Astrocyte (in vitro differentiated cells and primary cell): ENCODE data around the gene ACSM3. TPM values are rescaled to one million over a fixed set of nuclear protein-coding genes. Genes with fewer than 3 reads are reported as not detected.

Experiments used
- DNase-seq: peaks from one replicate; pipeline ENCODE4 v3.0.0-alpha.2; 2010; ENCODE audit warnings: low read depth
- FAIRE-seq: peaks from 2 replicates; lab custom pipeline; 2011; peaks lifted over from hg19 to GRCh38; lab: Jason Lieb, UNC
- H2AFZ ChIP-seq: 2 replicates; pipeline ENCODE4 v1.6.0; 2012; ENCODE audit warnings: low read depth, low read length, inconsistent platforms
- H3K27ac ChIP-seq: 2 replicates; pipeline ENCODE4 v1.5.1; 2011; ENCODE audit warnings: low read depth, low read length, inconsistent platforms
- H3K27me3 ChIP-seq: 2 replicates; pipeline ENCODE4 v1.6.0; 2011; ENCODE audit warnings: low read length, inconsistent platforms; ENCODE audit not compliant: insufficient read depth
- H3K36me3 ChIP-seq: 2 replicates; pipeline ENCODE4 v1.5.1; 2011; ENCODE audit warnings: low read length, inconsistent platforms; ENCODE audit not compliant: insufficient read depth
- H3K4me1 ChIP-seq: 2 replicates; pipeline ENCODE4 v1.5.1; 2011; ENCODE audit warnings: low read length, inconsistent platforms; ENCODE audit not compliant: insufficient read depth
- H3K4me2 ChIP-seq: 2 replicates; pipeline ENCODE4 v1.6.0; 2012; ENCODE audit warnings: low read length, inconsistent platforms
- H3K4me3 ChIP-seq: 2 replicates; pipeline ENCODE4 v1.5.1; 2011; ENCODE audit warnings: low read depth, mild to moderate bottlenecking, low read length, inconsistent platforms; ENCODE audit not compliant: insufficient read depth
- H3K79me2 ChIP-seq: 2 replicates; pipeline ENCODE4 v1.6.0; 2012; ENCODE audit warnings: mild to moderate bottlenecking, low read length, inconsistent platforms; ENCODE audit not compliant: insufficient read depth
- H3K9ac ChIP-seq: 2 replicates; pipeline ENCODE4 v1.6.0; 2012; ENCODE audit warnings: mild to moderate bottlenecking, low read length, inconsistent platforms
- H3K9me3 ChIP-seq: 2 replicates; pipeline ENCODE4 v1.5.1; 2012; ENCODE audit warnings: low read depth, mild to moderate bottlenecking, low read length, inconsistent platforms; ENCODE audit not compliant: insufficient read depth
- H4K20me1 ChIP-seq: 2 replicates; pipeline ENCODE4 v1.6.0; 2012; ENCODE audit warnings: low read length, inconsistent platforms; ENCODE audit not compliant: insufficient read depth
- H3K27ac Mint-ChIP-seq: one replicate; pipeline ENCODE4 v1.8.0; 2021; ENCODE audit warnings: mild to moderate bottlenecking, mixed read lengths; ENCODE audit not compliant: unreplicated experiment
- H3K27me3 Mint-ChIP-seq: one replicate; pipeline ENCODE4 v1.8.0; 2021; ENCODE audit warnings: low read depth, mixed read lengths; ENCODE audit not compliant: unreplicated experiment
- H3K36me3 Mint-ChIP-seq: one replicate; pipeline ENCODE4 v1.8.0; 2021; ENCODE audit warnings: low read depth, mixed read lengths; ENCODE audit not compliant: unreplicated experiment
- H3K4me1 Mint-ChIP-seq: one replicate; pipeline ENCODE4 v1.8.0; 2021; ENCODE audit warnings: low read depth, mixed read lengths; ENCODE audit not compliant: unreplicated experiment
- H3K4me3 Mint-ChIP-seq: one replicate; pipeline ENCODE4 v1.8.0; 2021; ENCODE audit warnings: mild to moderate bottlenecking, moderate library complexity, mixed read lengths; ENCODE audit not compliant: unreplicated experiment
- H3K9me3 Mint-ChIP-seq: one replicate; pipeline ENCODE4 v1.8.0; 2021; ENCODE audit warnings: mild to moderate bottlenecking, mixed read lengths; ENCODE audit not compliant: unreplicated experiment
- EZH2 ChIP-seq: IDR thresholded peaks from 2 replicates; pipeline ENCODE4 v1.6.1; 2012; ENCODE audit warnings: mild to moderate bottlenecking, low read length, inconsistent platforms; ENCODE audit not compliant: insufficient read depth
- total RNA-seq: library from RNA; stranded (reverse); gene quantifications from 2 replicates; pipeline ENCODE4 v1.2.1, GENCODE V29; 2021
- TF ChIP-seq, protein P1 (sequence below): IDR thresholded peaks from 2 replicates; pipeline ENCODE4 v1.5.1; 2011; ENCODE audit warnings: low read depth, mild to moderate bottlenecking, inconsistent platforms, low read length, moderate library complexity; ENCODE audit not compliant: insufficient read depth

Gene ACSM3
- total RNA-seq, 1 donor from 2014 or later: 7.4 TPM

DNA sequence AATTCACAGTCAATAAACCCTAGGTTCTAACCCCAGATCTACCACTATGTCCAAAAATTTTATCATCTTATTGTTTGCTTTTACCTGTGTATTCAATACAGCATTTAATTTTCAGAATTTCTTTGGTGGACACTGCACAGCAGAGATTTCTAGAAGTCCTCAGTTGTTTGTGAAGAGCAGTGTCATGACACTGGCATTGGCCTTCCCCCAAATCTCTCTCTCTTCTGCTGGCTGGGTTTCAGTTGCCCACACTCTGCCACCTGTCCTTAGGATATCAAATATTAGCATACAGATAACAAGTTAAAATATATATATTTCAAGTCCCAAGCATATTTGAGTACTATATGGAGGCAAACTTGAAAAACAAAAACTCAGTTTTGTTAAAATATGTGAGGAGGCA, 20.2 kb upstream of the ACSM3 start:
- Histone ChIP-seq H3K27ac (no peak overlapping the region), H3K4me2 (no peak overlapping the region), H3K79me2 (peaks cover 27% of the 10 kb centered on the region), H3K9me3 (no peaks in the 10 kb centered on the region), H3K4me1 (peaks cover 5% of the 10 kb centered on the region), H2AFZ (no peak overlapping the region), H3K9ac (no peak overlapping the region), H3K36me3 (peaks cover 3% of the 10 kb centered on the region), H4K20me1 (peaks cover 26% of the 10 kb centered on the region), H3K27me3 (no peaks in the 10 kb centered on the region), H3K4me3 (no peak overlapping the region)
- no peak overlapping the region for H3K4me3 Mint-ChIP-seq
- no peak overlapping the region for H3K27ac Mint-ChIP-seq
- FAIRE-seq: no peak
- no peaks in the 10 kb centered on the region for H3K27me3 Mint-ChIP-seq
- H3K36me3 Mint-ChIP-seq: no peaks in the 10 kb centered on the region
- no peak for DNase-seq
- TF ChIP-seq, protein P1, sequence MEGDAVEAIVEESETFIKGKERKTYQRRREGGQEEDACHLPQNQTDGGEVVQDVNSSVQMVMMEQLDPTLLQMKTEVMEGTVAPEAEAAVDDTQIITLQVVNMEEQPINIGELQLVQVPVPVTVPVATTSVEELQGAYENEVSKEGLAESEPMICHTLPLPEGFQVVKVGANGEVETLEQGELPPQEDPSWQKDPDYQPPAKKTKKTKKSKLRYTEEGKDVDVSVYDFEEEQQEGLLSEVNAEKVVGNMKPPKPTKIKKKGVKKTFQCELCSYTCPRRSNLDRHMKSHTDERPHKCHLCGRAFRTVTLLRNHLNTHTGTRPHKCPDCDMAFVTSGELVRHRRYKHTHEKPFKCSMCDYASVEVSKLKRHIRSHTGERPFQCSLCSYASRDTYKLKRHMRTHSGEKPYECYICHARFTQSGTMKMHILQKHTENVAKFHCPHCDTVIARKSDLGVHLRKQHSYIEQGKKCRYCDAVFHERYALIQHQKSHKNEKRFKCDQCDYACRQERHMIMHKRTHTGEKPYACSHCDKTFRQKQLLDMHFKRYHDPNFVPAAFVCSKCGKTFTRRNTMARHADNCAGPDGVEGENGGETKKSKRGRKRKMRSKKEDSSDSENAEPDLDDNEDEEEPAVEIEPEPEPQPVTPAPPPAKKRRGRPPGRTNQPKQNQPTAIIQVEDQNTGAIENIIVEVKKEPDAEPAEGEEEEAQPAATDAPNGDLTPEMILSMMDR: no peak
- TF ChIP-seq EZH2: no peak
- H3K4me1 Mint-ChIP-seq: peaks cover 9% of the 10 kb centered on the region
- H3K9me3 Mint-ChIP-seq: peaks cover 3% of the 10 kb centered on the region

DNA sequence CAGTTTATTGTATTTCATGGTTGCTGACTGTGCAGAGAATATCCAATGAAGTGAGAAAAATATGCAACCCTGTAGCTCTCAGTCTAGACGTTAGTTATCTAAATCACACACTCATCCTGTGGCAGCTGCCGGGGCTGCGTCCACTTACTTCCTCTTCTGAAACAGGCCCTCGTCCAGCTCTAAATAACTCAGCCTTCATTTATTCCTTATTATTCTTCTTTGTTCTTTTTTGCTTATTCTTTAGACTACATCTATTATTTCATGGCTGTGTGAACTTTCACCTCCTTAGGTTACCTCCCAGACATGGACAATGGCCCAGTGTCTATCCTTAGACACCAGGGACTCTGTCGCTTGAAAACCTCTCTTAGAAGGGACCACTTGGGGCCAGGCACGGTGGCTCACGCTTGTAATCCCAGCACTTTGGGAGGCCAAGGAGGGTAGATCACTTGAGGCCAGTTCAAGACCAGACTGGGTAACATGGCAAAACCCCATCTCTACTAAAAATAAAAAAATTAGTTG, 18.8 kb upstream of the ACSM3 start:
- H3K79me2 ChIP-seq: peaks cover 13% of the 10 kb centered on the region
- no peak overlapping the region for H3K27ac Mint-ChIP-seq
- H3K9me3 ChIP-seq: no peaks in the 10 kb centered on the region
- no peaks in the 10 kb centered on the region for H3K36me3 Mint-ChIP-seq
- H3K9me3 Mint-ChIP-seq: peaks cover 3% of the 10 kb centered on the region
- H3K4me1 ChIP-seq: peaks cover 3% of the 10 kb centered on the region
- peaks cover 12% of the 10 kb centered on the region for H4K20me1 ChIP-seq
- DNase-seq (no peak), FAIRE-seq (no peak)
- H3K27ac ChIP-seq: no peak overlapping the region
- H3K4me2 ChIP-seq: no peak overlapping the region
- H3K4me3 Mint-ChIP-seq: no peak overlapping the region
- H3K9ac ChIP-seq: no peak overlapping the region
- TF ChIP-seq EZH2: no peak
- TF ChIP-seq, protein P1: no peak
- H3K4me1 Mint-ChIP-seq: peaks cover 8% of the 10 kb centered on the region
- H3K27me3 Mint-ChIP-seq: no peaks in the 10 kb centered on the region
- no peaks in the 10 kb centered on the region for H3K36me3 ChIP-seq
- no peaks in the 10 kb centered on the region for H3K27me3 ChIP-seq
- no peak overlapping the region for H2AFZ ChIP-seq
- no peak overlapping the region for H3K4me3 ChIP-seq

DNA sequence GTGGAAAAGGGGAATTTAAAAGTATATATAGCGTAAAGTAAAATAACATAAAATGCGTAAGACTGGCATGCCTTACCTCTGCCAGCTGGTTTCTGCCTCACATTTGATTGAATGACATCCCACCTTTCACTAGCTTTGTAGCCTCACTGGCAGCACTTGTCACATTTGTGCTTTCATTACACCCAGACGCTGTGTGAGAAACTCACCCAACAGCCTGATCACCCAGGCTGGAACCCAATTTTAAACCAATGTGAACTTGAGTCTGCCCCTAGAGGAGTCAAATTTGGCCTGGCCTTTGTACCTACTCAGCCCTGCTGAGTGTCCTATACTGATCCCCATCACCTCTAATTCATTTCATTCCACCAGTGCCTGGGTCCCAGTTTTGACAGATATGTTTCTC, 17.4 kb upstream of the ACSM3 start:
- Histone ChIP-seq H3K4me3 (no peak overlapping the region), H3K9me3 (no peaks in the 10 kb centered on the region), H2AFZ (no peak overlapping the region), H3K36me3 (no peaks in the 10 kb centered on the region), H3K79me2 (no peaks in the 10 kb centered on the region), H3K27ac (no peak overlapping the region), H4K20me1 (no peaks in the 10 kb centered on the region), H3K9ac (no peak overlapping the region), H3K4me2 (no peak overlapping the region), H3K27me3 (no peaks in the 10 kb centered on the region), H3K4me1 (no peaks in the 10 kb centered on the region)
- TF ChIP-seq, protein P1: no peak
- TF ChIP-seq EZH2: no peak
- Mint-ChIP-seq H3K36me3 (no peaks in the 10 kb centered on the region), H3K4me1 (no peaks in the 10 kb centered on the region), H3K9me3 (peaks cover 3% of the 10 kb centered on the region), H3K27ac (no peak overlapping the region), H3K4me3 (no peak overlapping the region), H3K27me3 (no peaks in the 10 kb centered on the region)
- DNase-seq: no peak
- FAIRE-seq: no peak
